Forelimb muscle (tissue), 1 donor: ENCODE data around the gene KRT79. TPM values are rescaled to one million over a fixed set of nuclear protein-coding genes. Genes with fewer than 3 reads are reported as not detected.

Experiments
- DNase-seq: peaks from one replicate; pipeline ENCODE4 v3.0.0-alpha.2; 2013; ENCODE audit warnings: low read depth
- polyA plus RNA-seq: library from polyadenylated mRNA; unstranded; fragments of 120-200 nt; gene quantifications from one replicate; pipeline ENCODE4 v1.2.1, GENCODE V29; 2013; ENCODE audit not compliant: insufficient read length

Gene KRT79
- polyA plus RNA-seq, 1 donor, result not detected

GRCh38 chr12:52791271-52792184 lies 42.6 kb downstream of the KRT79 start:
- DNase-seq, result no peak

GRCh38 chr12:52790427-52791270 lies 43.5 kb downstream of the KRT79 start:
- no peak for DNase-seq

- DNase-seq, result no peak
Measured at GRCh38 chr12:52789637-52790426, 44.3 kb downstream of the KRT79 start.

- no peak for DNase-seq
Measured at GRCh38 chr12:52788876-52789636, 45.1 kb downstream of the KRT79 start.

GRCh38 chr12:52788192-52788875 lies 45.8 kb downstream of the KRT79 start:
- no peak for DNase-seq

- DNase-seq, result peak; percentile 25
Measured at GRCh38 chr12:52787324-52788191, 46.6 kb downstream of the KRT79 start.

GRCh38 chr12:52784909-52785308 lies 49.2 kb downstream of the KRT79 start:
- no peak for DNase-seq

GRCh38 chr12:52783563-52784316 lies 50.4 kb downstream of the KRT79 start:
- DNase-seq, result no peak

- no peak for DNase-seq
Measured at GRCh38 chr12:52782502-52782901, 51.6 kb downstream of the KRT79 start.

- no peak for DNase-seq
Measured at GRCh38 chr12:52781399-52782082, 52.6 kb downstream of the KRT79 start.

- DNase-seq, result no peak
Measured at GRCh38 chr12:52779914-52780313, 54.2 kb downstream of the KRT79 start.

GRCh38 chr12:52778833-52779232 lies 55.3 kb downstream of the KRT79 start:
- DNase-seq, result no peak

GRCh38 chr12:52777566-52777965 lies 56.5 kb downstream of the KRT79 start:
- DNase-seq, result no peak

GRCh38 chr12:52776913-52777395 lies 57.2 kb downstream of the KRT79 start, which contains the start of gene KRT76:
Gene KRT76 (minus strand): TSS chr12:52777345. CDS start chr12:52777291, 54 bp downstream.
- no peak for DNase-seq

- DNase-seq, result no peak
Measured at GRCh38 chr12:52776435-52776834, 57.7 kb downstream of the KRT79 start.

- DNase-seq, result no peak
Measured at GRCh38 chr12:52774629-52775250, 59.4 kb downstream of the KRT79 start.

- no peak for DNase-seq
Measured at GRCh38 chr12:52772772-52773171, 61.3 kb downstream of the KRT79 start.
